Stimulated activated CD8-positive, alpha-beta memory T cell treated with anti-CD3 and anti-CD28 coated beads, Interleukin-12 subunit alpha, Interleukin-12 subunit beta, amount 100 ng/mL, for 4 hours (primary cell): Measurements from ENCODE around the gene CACNA1C.

Experiments used
- DNase-seq: peaks from one replicate; pipeline ENCODE4 v3.0.0-alpha.2; 2020; ENCODE audit warnings: low read depth

CACNA1C gene

DNA sequence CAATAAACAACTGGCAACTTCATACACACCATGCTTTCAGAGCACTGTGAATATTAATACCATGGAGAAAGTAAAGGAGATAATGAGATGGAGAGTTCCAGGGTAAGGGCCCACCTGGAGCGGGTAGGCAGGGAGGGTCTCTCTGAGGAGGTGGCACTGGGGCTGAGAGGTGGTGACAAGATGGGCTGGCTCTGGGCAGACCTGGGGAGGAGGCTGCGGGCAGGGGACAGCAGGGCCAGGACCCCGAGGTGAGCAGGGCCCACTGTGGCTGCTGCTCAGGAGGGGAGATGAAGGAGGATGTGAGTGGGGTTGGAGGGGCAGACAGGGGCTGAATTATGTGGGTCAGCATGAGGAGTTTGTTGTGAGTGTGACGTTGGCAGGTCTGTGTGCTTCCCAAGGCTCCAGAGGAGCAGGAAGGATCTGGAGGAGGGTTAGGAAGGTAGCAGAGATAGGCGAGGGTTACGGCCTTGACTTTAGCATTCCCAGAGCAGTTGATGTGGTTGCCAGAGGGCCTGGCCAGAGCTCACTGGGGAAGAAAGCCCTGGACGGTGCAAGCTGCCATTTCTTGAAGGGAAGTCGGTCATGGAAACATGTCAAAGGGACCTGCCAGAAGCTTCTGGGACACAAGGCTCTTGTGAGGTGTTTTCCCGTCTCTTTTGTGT lies 88.2 kb downstream of the CACNA1C start:
- DNase-seq: no peak

- DNase-seq: no peak
Measured at GRCh38 chr12:2142068-2142467, 89.3 kb downstream of the CACNA1C start.

- no peak for DNase-seq
Measured at GRCh38 chr12:2144951-2145350, 92.2 kb downstream of the CACNA1C start.

GRCh38 chr12:2145433-2145998 lies 92.7 kb downstream of the CACNA1C start:
- DNase-seq: no peak

- DNase-seq: no peak
Measured at GRCh38 chr12:2147335-2147734, 94.5 kb downstream of the CACNA1C start.

- DNase-seq: no peak
Measured at GRCh38 chr12:2149091-2149490, 96.3 kb downstream of the CACNA1C start.

DNA sequence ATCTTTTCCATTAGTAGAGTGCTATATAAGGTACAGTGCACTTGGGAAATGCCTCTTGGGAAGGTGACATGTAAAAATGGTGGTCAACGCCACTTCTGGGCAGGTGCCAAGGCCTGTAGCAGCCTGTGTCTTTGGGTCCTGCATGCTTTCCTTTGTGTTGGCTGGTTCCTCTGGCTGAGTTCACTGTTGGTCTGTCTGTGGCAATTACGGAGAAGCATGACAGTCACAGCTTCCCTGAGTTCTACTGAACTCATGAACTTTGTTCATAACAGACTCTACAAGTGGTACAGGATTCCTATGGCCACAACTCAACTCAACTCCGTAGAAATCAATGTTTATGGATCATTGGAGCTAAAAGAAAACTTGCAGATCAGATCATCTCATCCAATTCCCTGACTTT lies 98.0 kb downstream of the CACNA1C start:
- DNase-seq: no peak

- DNase-seq: no peak
Measured at GRCh38 chr12:2151391-2151790, 98.6 kb downstream of the CACNA1C start.

- DNase-seq: no peak
Measured at GRCh38 chr12:2152134-2152533, 99.3 kb downstream of the CACNA1C start.

DNA sequence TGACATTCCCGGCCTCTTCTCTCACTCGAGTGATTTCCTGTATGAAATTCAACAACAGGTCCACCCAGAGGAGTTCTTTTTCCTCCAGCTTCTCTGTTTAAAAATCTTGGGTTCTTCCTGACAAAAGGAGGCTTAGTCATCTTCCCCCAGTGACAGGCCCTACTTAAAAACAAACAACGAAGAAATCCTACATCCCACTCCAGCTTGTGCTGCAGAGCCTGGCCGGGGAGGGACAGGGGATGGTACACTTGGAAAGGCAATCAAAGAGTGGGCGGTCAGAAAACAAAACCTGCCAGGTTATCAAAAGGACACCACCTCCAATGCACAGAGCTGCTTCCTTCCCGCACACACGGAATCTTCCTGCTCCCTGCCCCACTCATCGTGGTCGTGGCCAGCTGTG lies 101.3 kb downstream of the CACNA1C start:
- no peak for DNase-seq

- no peak for DNase-seq
Measured at GRCh38 chr12:2154521-2154920, 101.7 kb downstream of the CACNA1C start.

DNA sequence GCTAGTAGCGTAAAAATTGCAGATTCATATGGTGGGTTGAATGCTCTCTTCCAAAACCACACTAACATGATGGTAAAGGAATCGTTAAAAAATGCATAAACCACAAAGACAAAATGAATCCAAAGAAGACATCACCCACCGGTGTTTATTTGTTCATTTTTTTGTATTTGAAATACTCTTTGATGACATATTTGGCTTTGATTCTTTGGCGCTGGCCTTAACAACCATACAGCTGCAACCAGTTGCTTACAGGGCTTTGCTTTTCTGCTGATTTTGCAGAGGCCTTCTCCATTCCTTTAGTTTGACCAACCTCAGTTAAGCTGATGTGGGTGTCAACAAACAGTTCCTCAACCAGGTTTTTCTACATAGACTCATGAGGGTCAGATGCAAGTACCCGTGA lies 103.5 kb downstream of the CACNA1C start:
- no peak for DNase-seq

- DNase-seq: no peak
Measured at GRCh38 chr12:2160043-2160442, 107.3 kb downstream of the CACNA1C start.

DNA sequence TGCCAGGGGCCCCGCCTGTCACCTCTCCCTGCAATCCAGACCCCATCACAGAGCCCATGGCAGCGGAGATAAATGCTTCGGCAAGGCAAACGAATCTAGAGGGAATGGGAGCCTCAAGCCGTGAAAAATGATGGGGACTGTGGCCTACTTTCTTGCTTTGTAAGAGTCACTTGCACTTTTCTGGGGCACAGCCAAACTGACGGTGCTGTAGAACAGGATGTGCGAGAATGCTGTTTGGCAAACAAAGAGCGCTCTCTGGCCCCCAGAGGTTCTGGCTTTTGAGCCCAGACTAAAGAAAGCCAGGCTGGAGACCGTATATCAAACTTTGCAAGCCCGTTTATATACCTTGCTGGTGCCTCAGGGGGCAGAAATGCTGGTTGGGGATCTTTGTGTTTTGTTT lies 108.7 kb downstream of the CACNA1C start:
- DNase-seq: no peak

- DNase-seq: no peak
Measured at GRCh38 chr12:2163177-2163941, 110.6 kb downstream of the CACNA1C start.

- DNase-seq: no peak
Measured at GRCh38 chr12:2165021-2165420, 112.2 kb downstream of the CACNA1C start.

DNA sequence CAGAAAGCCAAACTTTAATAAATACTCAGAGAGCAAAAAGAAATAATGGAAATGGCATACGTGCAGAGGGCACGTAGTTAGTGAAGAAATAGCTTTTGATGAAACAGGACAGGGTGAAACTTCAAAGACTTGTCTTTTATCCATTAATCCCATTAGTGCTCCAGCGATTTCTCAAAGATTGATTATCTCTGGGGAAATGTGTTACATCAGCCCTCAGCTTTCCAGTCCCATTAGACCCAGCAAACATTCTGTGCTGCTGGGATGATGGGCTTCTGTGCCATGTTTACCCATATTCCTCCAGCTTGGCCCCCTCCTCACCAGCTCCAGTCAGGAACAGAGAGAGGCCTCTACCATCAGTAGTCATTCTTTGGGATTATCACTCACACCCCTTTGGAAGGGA lies 113.1 kb downstream of the CACNA1C start:
- DNase-seq: no peak

DNA sequence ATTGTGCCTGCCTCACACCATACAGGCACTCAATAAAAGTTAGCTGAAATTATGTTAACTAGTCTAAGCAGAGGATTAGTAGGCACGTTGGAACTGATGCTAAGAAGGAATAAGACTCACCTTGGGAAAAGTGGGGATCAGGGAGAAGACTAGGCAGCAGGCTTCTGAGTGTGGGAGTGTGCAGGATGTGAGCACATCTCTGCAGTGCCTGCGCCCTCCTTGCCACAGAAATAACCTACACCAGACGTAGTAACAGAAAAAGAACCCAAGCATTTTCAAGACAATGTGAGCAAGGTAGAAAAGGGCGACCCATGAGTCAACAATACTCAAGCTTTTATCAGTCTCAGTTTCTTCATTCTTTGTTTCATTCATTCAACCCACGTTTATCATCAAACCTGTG lies 113.9 kb downstream of the CACNA1C start:
- DNase-seq: no peak

DNA sequence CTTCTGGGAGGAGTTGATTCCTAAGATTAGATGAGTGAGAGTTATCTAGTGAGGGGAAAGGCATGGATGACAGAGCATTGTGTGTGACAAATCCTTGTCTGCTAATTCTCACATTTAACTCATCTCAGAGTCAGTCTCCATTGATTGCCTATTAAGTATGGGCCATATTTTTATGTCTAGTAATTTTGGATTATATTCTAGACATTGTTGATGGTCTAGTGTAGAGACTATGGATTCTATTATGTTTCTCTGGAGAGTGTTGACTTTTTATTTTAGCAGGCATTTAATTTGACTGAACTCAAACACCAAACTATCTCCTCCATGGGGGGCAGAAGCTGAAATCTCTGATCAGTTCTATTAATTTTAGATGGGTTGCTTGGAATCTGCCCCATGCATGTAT lies 114.4 kb downstream of the CACNA1C start:
- no peak for DNase-seq

DNA sequence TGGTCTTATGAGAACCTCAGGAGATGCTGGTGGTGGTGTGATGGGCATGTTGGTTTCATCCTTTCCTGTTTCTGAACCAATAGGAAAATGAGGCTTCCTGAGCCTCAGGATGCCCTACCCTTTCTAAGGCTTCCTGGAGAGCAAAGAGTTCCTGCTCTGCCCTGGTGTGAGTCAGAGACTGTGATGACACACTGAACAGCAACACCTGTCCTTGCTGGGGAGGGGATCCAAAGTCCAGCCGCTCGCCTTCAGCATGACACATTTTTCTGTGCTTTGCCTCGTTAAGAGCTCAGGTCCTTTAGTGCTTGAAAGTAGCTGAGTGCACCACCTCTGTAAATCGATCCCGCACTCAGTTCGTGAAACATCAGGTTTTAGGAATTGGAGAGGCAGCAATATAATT lies 116.0 kb downstream of the CACNA1C start:
- DNase-seq: no peak

DNA sequence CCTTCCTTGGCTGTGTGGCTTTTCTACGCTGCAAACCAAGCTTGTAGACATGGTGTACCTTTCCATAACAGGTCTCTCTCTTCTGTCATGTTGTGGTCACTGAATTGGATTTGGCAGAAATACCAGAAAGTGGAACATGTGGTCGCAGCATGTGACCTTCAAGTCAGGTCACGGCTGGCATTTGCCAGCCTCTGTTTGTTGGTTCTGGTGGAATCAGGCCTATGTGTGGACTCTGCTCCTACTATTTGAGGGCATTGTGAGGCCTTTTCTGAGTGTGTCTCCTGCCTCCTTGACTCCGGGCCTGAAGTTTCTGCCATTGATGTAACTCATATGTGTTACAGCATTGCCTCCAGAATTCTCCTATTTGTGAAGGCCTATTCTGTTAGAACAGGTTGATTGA lies 116.7 kb downstream of the CACNA1C start:
- no peak for DNase-seq

DNA sequence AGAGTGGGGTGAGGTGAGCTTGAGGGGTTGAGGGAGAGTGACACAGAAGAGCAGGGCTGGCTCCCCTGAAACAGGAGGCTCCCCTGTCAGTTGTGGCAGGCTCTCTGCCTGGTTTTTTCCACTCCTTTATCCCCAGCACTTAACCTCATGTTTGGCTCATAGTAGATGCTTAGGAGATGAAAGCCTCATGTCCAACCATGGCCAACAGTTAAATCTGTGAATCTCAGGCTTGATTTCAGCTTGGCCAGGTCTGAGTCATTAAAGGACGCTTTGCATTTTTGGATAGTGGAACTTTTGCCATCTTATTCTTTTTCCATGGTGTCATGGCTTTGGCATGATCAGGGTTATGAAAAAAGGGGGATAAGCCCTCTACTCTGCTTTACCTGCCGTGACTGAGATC lies 117.2 kb downstream of the CACNA1C start:
- no peak for DNase-seq

- no peak for DNase-seq
Measured at GRCh38 chr12:2170376-2170775, 117.6 kb downstream of the CACNA1C start.
